H1 (cell line): Measurements from ENCODE around the gene PRDM4. TPM values are rescaled to one million over a fixed set of nuclear protein-coding genes. Genes with fewer than 3 reads are reported as not detected.

ENCODE experiments used
- CTCF ChIA-PET: fragments of 300-600 bp; sonication (Branson Sonifier 250); formaldehyde crosslinking; loops from one replicate; lab custom pipeline; 2021; ENCODE audit not compliant: partially characterized antibody; lab: Charles Lee
- POLR2A ChIA-PET: fragments of 300-600 bp; sonication (Branson Sonifier 250); formaldehyde crosslinking; loops from one replicate; lab custom pipeline; 2021; ENCODE audit warnings: inconsistent platforms; ENCODE audit not compliant: partially characterized antibody; lab: Charles Lee
- DNase-seq, 2 experiments: peaks; one replicate each; pipeline versions ENCODE4 v3.0.0 to v3.0.0-alpha.2; 2010 to 2022; ENCODE audit warnings: low spot score in 2 of 2, low read depth in 1 of 2, mixed read lengths in 1 of 2
- FAIRE-seq: peaks from 2 replicates; lab custom pipeline; 2011; peaks lifted over from hg19 to GRCh38; lab: Jason Lieb, UNC
- H2AFZ ChIP-seq: 2 replicates; pipeline ENCODE4 v1.8.1; 2012; ENCODE audit warnings: low read length, inconsistent platforms
- H2AK5ac ChIP-seq: 2 replicates; pipeline ENCODE4 v1.6.1; 2013; ENCODE audit warnings: low read depth, low read length
- H2BK120ac ChIP-seq: replicated peaks from 2 replicates; pipeline ENCODE3; 2013; ENCODE audit warnings: low read depth, low read length, inconsistent platforms
- H2BK12ac ChIP-seq: 2 replicates; pipeline ENCODE4 v1.6.1; 2013; ENCODE audit warnings: low read depth, low read length
- H2BK15ac ChIP-seq: 2 replicates; pipeline ENCODE4 v1.6.1; 2013; ENCODE audit warnings: low read length
- H2BK20ac ChIP-seq: 2 replicates; pipeline ENCODE4 v1.6.1; 2013; ENCODE audit warnings: low read length
- H2BK5ac ChIP-seq: 2 replicates; pipeline ENCODE4 v1.6.1; 2013; ENCODE audit warnings: low read depth, low read length
- H3K14ac ChIP-seq: 2 replicates; pipeline ENCODE4 v1.6.1; 2013; ENCODE audit warnings: inconsistent platforms; ENCODE audit not compliant: insufficient read length
- H3K18ac ChIP-seq: 2 replicates; pipeline ENCODE4 v1.6.1; 2013; ENCODE audit warnings: low read length; ENCODE audit errors: extremely low read depth
- H3K23ac ChIP-seq: 2 replicates; pipeline ENCODE4 v1.6.1; 2013; ENCODE audit warnings: inconsistent platforms; ENCODE audit not compliant: insufficient read length
- H3K23me2 ChIP-seq: 2 replicates; pipeline ENCODE4 v1.6.1; 2013; ENCODE audit warnings: low read depth, low read length
- H3K27ac ChIP-seq: 2 replicates; pipeline ENCODE4 v1.6.1; 2011; ENCODE audit warnings: low read depth, low read length, inconsistent platforms
- H3K27me3 ChIP-seq, 4 experiments: replicated peaks in 1 of 4; 1 replicate in 1 of 4; 2 replicates in 3 of 4; pipeline versions ENCODE4 v1.6.1 to v1.8.1; 2011 to 2013; ENCODE audit warnings: low read length in 3 of 4, mild to moderate bottlenecking in 3 of 4, inconsistent platforms in 2 of 4, mixed read lengths in 2 of 4, moderate library complexity in 1 of 4; ENCODE audit not compliant: control insufficient read depth in 3 of 4, insufficient read depth in 3 of 4; ENCODE audit errors: extremely low read depth in 1 of 4
- H3K36me3 ChIP-seq, 4 experiments: 2 replicates each; pipeline versions ENCODE4 v1.6.1 to v1.8.1; 2011 to 2013; ENCODE audit warnings: mild to moderate bottlenecking in 4 of 4, low read length in 3 of 4, moderate library complexity in 2 of 4, control low read depth in 1 of 4, inconsistent platforms in 1 of 4; ENCODE audit not compliant: insufficient read depth in 4 of 4, control insufficient read depth in 2 of 4
- H3K4ac ChIP-seq: replicated peaks from 2 replicates; pipeline ENCODE3; 2013; ENCODE audit warnings: low read length, low read depth, mixed read lengths, inconsistent platforms; ENCODE audit not compliant: insufficient read length
- H3K4me1 ChIP-seq, 4 experiments: replicated peaks in 1 of 4; 1 replicate in 1 of 4; 2 replicates in 3 of 4; pipeline versions ENCODE4 v1.6.1 to v1.8.1; 2011 to 2013; ENCODE audit warnings: low read length in 3 of 4, inconsistent platforms in 2 of 4, mixed read lengths in 1 of 4; ENCODE audit not compliant: insufficient read depth in 4 of 4, control insufficient read depth in 3 of 4
- H3K4me2 ChIP-seq, 2 experiments: 2 replicates each; pipeline versions ENCODE4 v1.6.1 to v1.8.1; 2011 to 2013; ENCODE audit warnings: low read depth in 2 of 2, low read length in 2 of 2, control low read depth in 1 of 2, inconsistent platforms in 1 of 2, mild to moderate bottlenecking in 1 of 2; ENCODE audit not compliant: insufficient read depth in 1 of 2
- H3K4me3 ChIP-seq, 4 experiments: fragments of 200-600, 300-600 bp in 1 of 4; sonication (generic), shearing (Covaris generic), sonication (Bioruptor Twin) in 1 of 4; 2 replicates each; pipeline versions ENCODE4 v1.5.1 to v1.8.1; 2011 to 2016; ENCODE audit warnings: low read length in 4 of 4, low read depth in 3 of 4, control low read depth in 2 of 4, inconsistent platforms in 2 of 4, mild to moderate bottlenecking in 2 of 4, mixed read lengths in 1 of 4, moderate library complexity in 1 of 4; ENCODE audit not compliant: insufficient read depth in 2 of 4; ENCODE audit errors: extremely low read depth in 1 of 4
- H3K56ac ChIP-seq: replicated peaks from 2 replicates; pipeline ENCODE3; 2013; ENCODE audit warnings: low read depth, mild to moderate bottlenecking, mixed read lengths, low read length, inconsistent platforms; ENCODE audit not compliant: insufficient read length
- H3K79me1 ChIP-seq: 2 replicates; pipeline ENCODE4 v1.6.1; 2013; ENCODE audit warnings: low read depth, low read length, control low read depth
- H3K79me2 ChIP-seq, 2 experiments: 2 replicates each; pipeline versions ENCODE4 v1.6.1 to v1.8.1; 2012 to 2013; ENCODE audit warnings: low read length in 2 of 2, mild to moderate bottlenecking in 2 of 2, inconsistent platforms in 1 of 2; ENCODE audit not compliant: insufficient read depth in 2 of 2, control insufficient read depth in 1 of 2
- H3K9ac ChIP-seq, 4 experiments: replicated peaks in 1 of 4; 1 replicate in 1 of 4; 2 replicates in 3 of 4; pipeline versions ENCODE4 v1.6.1 to v1.8.1; 2011 to 2013; ENCODE audit warnings: low read depth in 3 of 4, low read length in 3 of 4, control low read depth in 2 of 4, mild to moderate bottlenecking in 2 of 4, moderate library complexity in 2 of 4, inconsistent platforms in 1 of 4; ENCODE audit errors: extremely low read depth in 1 of 4
- H3K9me3 ChIP-seq, 2 experiments: 2 replicates each; pipeline versions ENCODE4 v1.6.1 to v1.8.1; 2012 to 2013; ENCODE audit warnings: mild to moderate bottlenecking in 2 of 2, moderate library complexity in 2 of 2, control low read depth in 1 of 2, inconsistent platforms in 1 of 2, low read depth in 1 of 2, low read length in 1 of 2, mixed read lengths in 1 of 2; ENCODE audit not compliant: insufficient read depth in 2 of 2
- H4K20me1 ChIP-seq, 2 experiments: replicated peaks in 1 of 2; 2 replicates each; pipeline versions ENCODE3 to v1.8.1; 2011 to 2013; ENCODE audit warnings: inconsistent platforms in 2 of 2, low read length in 2 of 2, mild to moderate bottlenecking in 1 of 2; ENCODE audit not compliant: insufficient read depth in 2 of 2, control insufficient read depth in 1 of 2
- H4K5ac ChIP-seq: 2 replicates; pipeline ENCODE4 v1.6.1; 2013; ENCODE audit warnings: low read length, low read depth, mixed read lengths, inconsistent platforms; ENCODE audit not compliant: insufficient read length
- H4K8ac ChIP-seq: 2 replicates; pipeline ENCODE4 v1.8.0; 2013; ENCODE audit warnings: mild to moderate bottlenecking, moderate library complexity, low read length, inconsistent platforms; ENCODE audit not compliant: insufficient read depth; ENCODE audit errors: extremely low read depth
- H4K91ac ChIP-seq: replicated peaks from 2 replicates; pipeline ENCODE3; 2013; ENCODE audit warnings: low read length, mixed read lengths, inconsistent platforms; ENCODE audit not compliant: insufficient read length
- MAFK ChIP-seq: IDR thresholded peaks from 2 replicates; pipeline ENCODE4 v1.6.1; 2012; ENCODE audit warnings: low read depth, mild to moderate bottlenecking, improper control_type of control experiment, low read length
- WGBS, 2 experiments: shearing (Covaris generic) in 1 of 2; methylation state at CpG; one replicate each; pipeline versions ENCODE4 v1.1.6 to v1.1.7; 2013 to 2015; ENCODE audit warnings: low lambda C conversion rate in 2 of 2, mixed read lengths in 2 of 2, inconsistent platforms in 1 of 2, low coverage in 1 of 2, missing lambda C conversion rate in 1 of 2; ENCODE audit not compliant: insufficient replicate concordance in 2 of 2, insufficient coverage in 1 of 2, insufficient read length in 1 of 2; ENCODE audit errors: extremely low coverage in 1 of 2, missing lambda C conversion rate in 1 of 2; 5-methylcytosine and 5-hydroxymethylcytosine counted together
- polyA plus RNA-seq, 7 experiments: library from polyadenylated mRNA; depleted of rRNA in 3 of 7; stranded (reverse) in 5 of 7; unstranded in 2 of 7; fragments of >200 nt in 5 of 7; fragments of 200-250 nt in 2 of 7; gene quantifications; 1 replicate in 5 of 7; 2 replicates in 1 of 7; 4 replicates in 1 of 7; pipeline versions ENCODE4 v1.2.1 to v1.2.3, GENCODE V29; 2011 to 2013; ENCODE audit warnings: missing spikeins in 2 of 7, mixed read lengths in 2 of 7
- total RNA-seq: library from RNA; stranded (reverse); fragmentation: NEBNext Ultra II Directional; extraction: Animal tissue kit (Norgen Biotek cat#: 25700); gene quantifications from 2 replicates; pipeline ENCODE4 v1.2.1, GENCODE V29; 2021

Gene PRDM4
- total and polyA plus RNA-seq, 2 of the 8 experiments (the other 6 are each of a cell fraction or from before 2014, with no cell fraction given), result 10.1 to 17.5 TPM

DNA sequence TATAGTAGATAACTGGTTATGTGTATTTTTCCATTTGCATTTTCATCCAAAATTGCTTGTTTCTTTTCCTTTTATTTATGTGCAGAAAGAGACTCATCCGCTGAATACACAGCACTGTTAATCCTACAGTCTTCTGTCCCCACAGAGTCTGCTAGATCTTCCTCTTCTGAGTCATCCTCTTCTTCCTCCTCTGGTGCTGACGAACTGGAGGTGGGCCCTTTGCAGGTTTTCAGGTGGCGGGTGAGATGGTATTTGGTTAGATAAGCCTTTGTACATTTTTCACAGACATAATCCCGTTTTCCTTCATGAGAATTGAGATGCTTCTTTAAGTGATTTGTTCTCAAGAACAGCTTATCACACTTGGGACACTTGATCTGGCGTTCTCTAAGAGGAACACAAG, 26.8 kb downstream of the PRDM4 start:
- WGBS, 2 experiments, result 86% methylated on average over 5 of the region's 5 CpGs; no CpG with 5 or more reads in 1 of the 2 experiments
- Histone ChIP-seq H2BK15ac (no peak overlapping the region), H3K36me3 (peaks cover 5 to 42% (median 35%) of the 10 kb centered on the region in 4 experiments), H4K5ac (no peak overlapping the region), H3K18ac (no peak overlapping the region), H2BK12ac (no peak overlapping the region), H3K4me1 (no peaks in the 10 kb centered on the region), H4K8ac (no peak overlapping the region), H3K4me3 (no peak overlapping the region), H4K20me1 (peaks cover 3 to 4% of the 10 kb centered on the region in 2 experiments), H3K9ac (no peak overlapping the region), H2BK120ac (no peak overlapping the region), H2AK5ac (no peak overlapping the region), H3K27ac (no peak overlapping the region), H3K27me3 (no peaks in the 10 kb centered on the region), H2BK5ac (no peak overlapping the region), H2AFZ (no peak overlapping the region), H3K79me2 (no peaks in the 10 kb centered on the region), H3K4me2 (no peak overlapping the region), H3K23ac (no peak overlapping the region), H4K91ac (no peak overlapping the region), H3K9me3 (no peaks in the 10 kb centered on the region), H3K4ac (no peak overlapping the region), H3K23me2 (no peaks in the 10 kb centered on the region), H3K14ac (no peak overlapping the region), H3K56ac (no peak overlapping the region), H2BK20ac (no peak overlapping the region), H3K79me1 (no peaks in the 10 kb centered on the region)
- FAIRE-seq (no peak), DNase-seq (no peak)
- no peak for TF ChIP-seq MAFK
- ChIA-PET POLR2A (interaction anchor here (1.5 kb wide), 1 partner anchor 15 kb away, joined by 6 read pairs; no protein-coding TSS in a partner anchor), CTCF (no interaction called here)
